Measurements from ENCODE around the gene TOM1L2.

DNA sequence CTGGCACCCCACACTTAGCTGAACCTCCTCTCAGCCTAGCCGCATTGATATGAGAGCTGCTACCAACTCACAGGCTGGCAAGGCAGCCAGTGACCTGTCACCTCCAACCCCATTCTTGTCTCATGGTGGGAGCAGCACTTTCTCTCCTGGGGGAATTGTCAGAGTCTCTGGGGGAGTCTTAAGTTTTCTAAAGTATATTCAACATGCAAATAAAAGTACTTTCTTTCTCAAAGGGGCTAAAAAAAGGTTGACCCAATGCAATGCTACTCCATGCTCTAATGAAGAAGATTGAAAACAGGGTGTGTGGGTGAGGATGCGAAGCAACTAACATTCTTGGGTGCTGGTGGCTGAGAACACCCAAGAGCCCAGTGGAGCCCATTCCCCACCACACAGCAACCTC lies 82.3 kb downstream of the TOM1L2 start:
- TF ChIP-seq, protein P1, sequence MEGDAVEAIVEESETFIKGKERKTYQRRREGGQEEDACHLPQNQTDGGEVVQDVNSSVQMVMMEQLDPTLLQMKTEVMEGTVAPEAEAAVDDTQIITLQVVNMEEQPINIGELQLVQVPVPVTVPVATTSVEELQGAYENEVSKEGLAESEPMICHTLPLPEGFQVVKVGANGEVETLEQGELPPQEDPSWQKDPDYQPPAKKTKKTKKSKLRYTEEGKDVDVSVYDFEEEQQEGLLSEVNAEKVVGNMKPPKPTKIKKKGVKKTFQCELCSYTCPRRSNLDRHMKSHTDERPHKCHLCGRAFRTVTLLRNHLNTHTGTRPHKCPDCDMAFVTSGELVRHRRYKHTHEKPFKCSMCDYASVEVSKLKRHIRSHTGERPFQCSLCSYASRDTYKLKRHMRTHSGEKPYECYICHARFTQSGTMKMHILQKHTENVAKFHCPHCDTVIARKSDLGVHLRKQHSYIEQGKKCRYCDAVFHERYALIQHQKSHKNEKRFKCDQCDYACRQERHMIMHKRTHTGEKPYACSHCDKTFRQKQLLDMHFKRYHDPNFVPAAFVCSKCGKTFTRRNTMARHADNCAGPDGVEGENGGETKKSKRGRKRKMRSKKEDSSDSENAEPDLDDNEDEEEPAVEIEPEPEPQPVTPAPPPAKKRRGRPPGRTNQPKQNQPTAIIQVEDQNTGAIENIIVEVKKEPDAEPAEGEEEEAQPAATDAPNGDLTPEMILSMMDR (IDR thresholded peaks at IDR 0.05; ENCODE audit: low read length) = no peak
- no peak for TF ChIP-seq EZH2 (optimal IDR thresholded peaks at IDR 0.05; ENCODE audit: low read depth, low read length)

Measured in MM.1S (cell line).